ENCODE measurements around the gene CCL3.
"Not testable (repeated sequence)": the region's sequence is repeated elsewhere in the genome, so short reads cannot be mapped to it uniquely, and the experiment has no call there.

CCL3 gene

DNA sequence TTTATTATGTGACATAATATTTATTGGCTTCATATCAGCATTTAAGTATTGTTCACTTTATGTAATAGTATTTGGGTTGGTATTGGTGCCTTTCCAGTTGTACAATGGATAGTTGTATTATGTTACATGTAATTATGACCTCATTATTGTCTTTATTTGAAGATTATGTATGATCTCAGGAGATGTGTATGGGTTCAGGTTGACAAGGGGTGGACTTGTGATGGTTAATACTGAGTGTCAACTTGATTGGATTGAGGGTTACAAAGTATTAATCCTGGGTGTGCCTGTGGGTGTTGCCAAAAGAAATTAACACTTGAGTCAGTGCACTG is 25.7 kb upstream of the CCL3 start:
- not testable (repeated sequence) for DNase-seq (ENCODE audit: low read depth)

DNA sequence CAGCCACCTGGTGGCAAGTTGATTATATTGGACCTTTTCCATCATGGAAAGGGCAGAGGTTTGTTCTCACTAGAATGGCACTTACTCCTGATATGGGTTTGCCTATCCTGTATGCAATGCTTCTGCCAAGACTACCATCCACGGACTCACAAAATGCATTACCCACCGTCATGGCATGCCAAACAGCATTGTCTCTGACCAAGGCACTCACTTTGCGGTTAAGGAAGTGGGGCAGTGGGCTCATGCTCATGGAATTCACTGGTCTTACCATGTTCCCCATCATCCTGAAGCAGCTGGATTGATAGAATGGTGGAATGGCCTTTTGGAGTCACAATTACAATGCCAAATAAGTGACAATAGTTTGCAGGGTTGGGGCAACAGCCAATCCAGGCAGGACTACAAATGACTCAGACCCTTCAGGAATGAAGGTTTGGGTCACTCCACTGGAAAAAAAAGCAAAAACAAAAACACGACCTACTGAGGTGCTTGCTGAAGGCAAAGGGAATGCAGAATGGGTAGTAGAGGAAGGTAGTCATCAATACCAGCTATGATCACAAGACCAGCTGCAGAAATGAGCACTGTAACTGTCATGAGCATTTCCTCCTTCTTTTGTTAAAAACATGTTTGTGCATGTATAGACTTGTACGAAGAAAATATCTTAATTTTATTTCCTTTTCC is 25.2 kb upstream of the CCL3 start:
- not testable (repeated sequence) for DNase-seq (ENCODE audit: low read depth)

GRCh38 chr17:36113131-36113530 is 23.2 kb upstream of the CCL3 start:
- DNase-seq (ENCODE audit: low read depth): not testable (repeated sequence)

- no peak for DNase-seq (ENCODE audit: low read depth)
Measured at GRCh38 chr17:36112572-36112971, 22.6 kb upstream of the CCL3 start.

DNA sequence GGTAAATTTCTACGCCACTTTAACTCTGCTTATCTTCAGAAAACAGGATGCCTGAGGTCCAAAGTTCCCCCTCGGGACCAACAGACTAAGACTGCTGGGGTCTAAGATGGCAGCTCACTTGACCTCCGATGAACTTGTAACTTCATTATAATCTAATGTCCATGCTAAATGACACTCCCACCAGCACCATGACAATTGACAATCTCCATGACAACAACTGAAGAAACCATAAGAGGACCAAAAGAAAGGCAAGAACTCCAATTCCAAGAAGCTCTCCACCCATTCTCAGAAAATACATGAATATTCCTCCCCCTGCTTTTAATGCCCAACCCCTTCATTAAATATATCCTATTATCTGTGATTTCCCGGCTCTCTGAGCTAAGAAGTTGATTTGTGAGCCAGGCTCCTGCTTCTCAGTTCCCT is 21.1 kb upstream of the CCL3 start:
- DNase-seq (ENCODE audit: low read depth): no peak

GRCh38 chr17:36108265-36108664 is 18.3 kb upstream of the CCL3 start:
- not testable (repeated sequence) for DNase-seq (ENCODE audit: low read depth)

GRCh38 chr17:36107660-36108059 is 17.7 kb upstream of the CCL3 start:
- no peak for DNase-seq (ENCODE audit: low read depth)

- no peak for DNase-seq (ENCODE audit: low read depth)
Measured at GRCh38 chr17:36106493-36106835, 16.5 kb upstream of the CCL3 start.

DNA sequence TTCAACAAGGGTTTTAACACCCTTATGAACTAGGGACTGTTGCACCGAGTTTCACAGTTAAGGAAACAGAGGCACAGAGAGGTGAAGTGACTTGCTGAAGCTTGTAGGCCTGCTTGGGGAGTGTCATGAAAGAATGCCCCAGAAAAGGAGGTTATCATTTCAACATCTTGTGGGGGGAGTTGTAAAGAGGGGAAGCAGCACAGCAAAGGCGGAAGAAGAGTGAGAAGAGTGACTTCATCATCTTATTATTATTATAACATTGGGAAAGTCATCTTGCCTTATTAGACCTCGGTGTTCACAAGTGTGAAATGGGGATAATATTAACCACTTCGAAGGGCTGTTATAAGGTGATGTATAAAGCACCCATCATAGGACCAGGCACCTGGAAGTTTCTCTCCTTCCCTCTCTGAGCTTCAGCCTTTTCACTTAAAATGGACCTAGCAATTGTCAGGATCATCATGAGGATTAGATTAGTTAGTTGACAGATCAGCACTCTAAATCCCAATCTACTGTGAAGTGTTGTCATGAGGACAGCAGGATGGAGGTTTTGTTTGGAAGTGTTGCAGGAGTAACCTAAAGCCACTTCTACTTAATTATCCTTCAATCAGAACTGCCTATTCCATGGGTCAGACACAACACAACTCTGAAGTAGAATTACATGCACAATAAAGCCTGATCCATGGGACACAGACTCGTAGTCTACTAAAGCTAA is 16.0 kb upstream of the CCL3 start:
- DNase-seq (ENCODE audit: low read depth): no peak

GRCh38 chr17:36104701-36105181 is 14.8 kb upstream of the CCL3 start:
- DNase-seq (ENCODE audit: low read depth): no peak

DNA sequence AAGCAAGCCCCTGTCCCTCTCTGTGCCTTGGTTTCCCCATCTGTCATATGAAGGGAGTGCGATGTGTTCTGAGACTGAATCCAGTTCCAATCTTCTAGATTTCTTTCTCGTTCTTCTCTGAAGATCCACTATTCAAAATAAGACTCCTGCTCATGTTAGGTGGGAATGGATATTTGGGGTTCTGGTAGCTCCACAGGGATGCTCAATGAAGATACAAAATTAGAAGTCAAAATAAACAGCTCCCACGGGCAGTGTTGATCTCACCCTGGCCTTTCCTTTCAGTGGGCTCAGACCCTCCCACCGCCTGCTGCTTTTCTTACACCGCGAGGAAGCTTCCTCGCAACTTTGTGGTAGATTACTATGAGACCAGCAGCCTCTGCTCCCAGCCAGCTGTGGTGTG is 14.3 kb upstream of the CCL3 start:
- DNase-seq (ENCODE audit: low read depth): not testable (repeated sequence)

DNA sequence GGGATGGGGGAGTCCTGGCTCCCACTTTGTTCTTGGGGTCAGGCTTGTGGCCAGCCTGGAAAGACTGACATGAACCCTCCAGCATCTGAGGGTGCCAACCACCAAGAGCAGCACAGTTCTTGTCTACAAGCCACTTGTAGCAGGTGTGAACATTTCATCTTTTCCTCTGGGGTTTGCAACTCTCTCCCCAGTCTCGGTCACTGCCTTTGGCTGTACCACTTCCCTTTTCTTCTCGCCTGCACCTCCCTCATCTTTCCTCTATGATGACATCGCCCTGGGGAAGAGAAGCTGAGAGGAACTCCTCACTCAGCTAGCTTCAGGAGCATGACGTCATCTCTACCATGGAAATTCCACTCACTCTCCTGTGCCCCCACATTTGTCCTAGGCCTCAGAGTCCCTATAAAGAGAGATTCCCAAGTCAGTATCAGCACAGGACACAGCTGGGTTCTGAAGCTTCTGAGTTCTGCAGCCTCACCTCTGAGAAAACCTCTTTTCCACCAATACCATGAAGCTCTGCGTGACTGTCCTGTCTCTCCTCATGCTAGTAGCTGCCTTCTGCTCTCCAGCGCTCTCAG is 13.5 kb upstream of the CCL3 start, which contains the start of gene CCL4:
TSS of gene CCL4 (plus strand) at position 427 of the 575 bp plus-strand sequence. CDS start at position 506, 79 bp downstream.
- not testable (repeated sequence) for DNase-seq (ENCODE audit: low read depth)

- not testable (repeated sequence) for DNase-seq (ENCODE audit: low read depth)
Measured at GRCh38 chr17:36099004-36099403, 9.1 kb upstream of the CCL3 start.

GRCh38 chr17:36095992-36096391 is 6.0 kb upstream of the CCL3 start:
- no peak for DNase-seq (ENCODE audit: low read depth)

GRCh38 chr17:36094746-36095145 is 4.8 kb upstream of the CCL3 start:
- DNase-seq (ENCODE audit: low read depth): no peak

GRCh38 chr17:36094232-36094631 is 4.3 kb upstream of the CCL3 start:
- no peak for DNase-seq (ENCODE audit: low read depth)

- not testable (repeated sequence) for DNase-seq (ENCODE audit: low read depth)
Measured at GRCh38 chr17:36092715-36093114, 2.8 kb upstream of the CCL3 start.

- no peak for DNase-seq (ENCODE audit: low read depth)
Measured at GRCh38 chr17:36092230-36092629, 2.3 kb upstream of the CCL3 start.

DNA sequence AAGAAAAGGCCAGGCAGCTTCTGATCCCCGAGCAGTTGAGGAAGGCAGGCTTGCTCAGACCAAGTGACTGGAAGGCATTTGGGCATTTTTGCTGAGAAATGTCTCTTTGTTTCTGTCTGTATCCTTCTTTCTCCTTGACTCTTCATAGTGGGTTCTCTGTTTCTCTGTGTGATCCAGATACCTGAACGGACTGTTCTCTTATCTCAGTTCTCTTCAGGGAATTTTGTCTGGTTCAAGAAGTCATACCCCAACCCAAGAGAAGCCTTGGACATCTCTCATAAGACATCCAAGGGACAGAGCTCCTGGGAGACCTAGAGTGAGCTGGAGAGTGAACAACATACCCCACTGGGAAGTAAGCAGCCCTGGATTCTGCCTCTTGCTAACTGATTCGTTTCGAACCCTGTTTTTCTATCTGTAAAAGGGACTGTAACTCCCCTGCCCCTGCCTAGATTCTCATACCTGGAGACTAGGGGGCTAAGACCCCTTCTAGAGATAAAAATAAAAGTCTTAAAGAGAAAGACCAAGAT is 541 bp downstream of the CCL3 start:
- DNase-seq (ENCODE audit: low read depth): no peak

DNA sequence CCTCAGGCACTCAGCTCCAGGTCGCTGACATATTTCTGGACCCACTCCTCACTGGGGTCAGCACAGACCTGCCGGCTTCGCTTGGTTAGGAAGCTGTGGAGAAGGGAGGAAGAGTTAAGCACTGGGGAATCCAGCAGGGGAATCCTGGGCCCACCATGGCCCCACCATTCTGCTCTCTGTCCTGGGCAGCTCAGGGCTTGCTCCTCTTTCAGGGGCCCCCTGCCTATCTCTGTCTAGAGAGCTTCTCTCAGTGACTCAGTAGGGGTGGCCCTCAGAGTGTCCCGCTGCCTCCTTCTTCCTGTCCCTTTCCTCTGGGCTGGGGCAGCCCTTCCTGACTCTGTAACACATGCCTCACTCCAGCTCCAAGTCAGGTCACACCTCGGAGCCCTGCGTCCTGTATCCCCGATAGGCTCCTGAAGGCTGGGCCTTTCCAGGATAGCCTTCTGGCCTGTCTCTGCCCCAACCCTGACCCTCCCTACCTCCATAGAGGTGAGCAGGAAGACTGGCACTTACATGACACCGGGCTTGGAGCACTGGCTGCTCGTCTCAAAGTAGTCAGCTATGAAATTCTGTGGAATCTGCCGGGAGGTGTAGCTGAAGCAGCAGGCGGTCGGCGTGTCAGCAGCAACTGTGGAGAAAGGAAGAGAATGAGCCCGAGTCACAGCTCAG is 1.1 kb downstream of the CCL3 start:
- no peak for DNase-seq (ENCODE audit: low read depth)

DNA sequence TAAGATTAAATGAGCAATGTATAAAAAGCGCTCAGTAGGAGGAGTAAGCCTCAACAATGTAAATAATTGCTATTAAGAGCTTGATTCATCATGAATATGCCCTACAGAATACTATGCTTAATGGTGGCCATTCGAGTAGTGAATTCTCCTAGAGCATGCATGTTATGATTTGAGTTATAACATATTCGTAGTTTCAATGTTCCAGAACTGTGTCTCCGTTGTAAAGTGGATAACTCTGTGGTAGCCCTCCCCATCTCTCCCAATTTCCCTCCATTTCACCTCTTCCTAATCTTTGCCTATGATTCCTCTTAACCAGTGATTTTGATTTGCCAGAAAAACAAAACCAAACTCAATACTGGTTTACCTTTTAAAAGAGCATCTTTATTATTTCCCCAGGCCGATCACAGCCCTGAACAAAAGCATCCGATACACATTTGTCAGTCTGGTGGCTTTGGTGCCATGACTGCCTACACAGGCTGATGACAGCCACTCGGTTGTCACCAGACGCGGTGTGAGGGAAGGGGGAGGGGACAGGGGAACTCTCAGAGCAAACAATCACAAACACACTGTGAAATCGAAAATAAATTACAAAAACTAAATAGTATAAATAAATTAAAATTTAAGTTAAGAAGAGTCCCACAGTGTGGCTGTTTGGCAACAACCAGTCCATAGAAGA is 1.9 kb downstream of the CCL3 start:
- DNase-seq (ENCODE audit: low read depth): not testable (repeated sequence)

DNA sequence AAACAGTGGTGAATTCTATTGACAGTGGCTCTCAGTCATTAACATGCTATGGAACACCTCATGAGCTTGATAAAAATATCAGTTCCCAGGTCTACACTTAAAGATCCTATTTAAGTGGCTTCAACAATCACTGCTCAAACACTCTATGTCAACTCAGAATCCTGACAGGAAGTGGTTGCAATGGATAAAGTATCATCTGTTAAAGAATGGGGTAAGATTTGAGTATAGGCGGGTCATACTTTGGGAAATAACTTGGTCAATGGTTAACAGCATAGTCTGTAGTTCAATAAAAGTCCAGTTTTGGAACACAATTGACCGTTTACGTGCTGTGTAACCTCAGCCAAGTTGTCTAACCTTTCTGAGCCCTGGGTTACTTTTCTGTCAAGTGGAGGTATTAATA is 2.5 kb downstream of the CCL3 start:
- DNase-seq (ENCODE audit: low read depth): not testable (repeated sequence)

All from GM04503 (cell line).